WTC11 (cell line): ENCODE measurements around the gene CHRM4. TPM values are rescaled to one million over a fixed set of nuclear protein-coding genes. Genes with fewer than 3 reads are reported as not detected.

ENCODE experiments used
- EMX1 ChIP-seq: fragments of 250-450 bp; sonication (Bioruptor Pico); IDR thresholded peaks from 2 replicates; pipeline ENCODE4 v1.8.0; 2021; ENCODE audit warnings: mild to moderate bottlenecking
- ESRRA ChIP-seq: sonication (generic); formaldehyde crosslinking; IDR thresholded peaks from 2 replicates; pipeline ENCODE4 v1.8.1; 2022; ENCODE audit warnings: mild to moderate bottlenecking, missing genetic modification reagents, borderline replicate concordance
- JAZF1 ChIP-seq: fragments of 250-450 bp; sonication (Bioruptor Pico); IDR thresholded peaks from 2 replicates; pipeline ENCODE4 v1.9.0; 2021; ENCODE audit warnings: moderate library complexity, mild to moderate bottlenecking, inconsistent platforms
- NFE2L1 ChIP-seq: sonication (generic); formaldehyde crosslinking; IDR thresholded peaks from 2 replicates; pipeline ENCODE4 v1.8.1; 2023; ENCODE audit warnings: missing genetic modification reagents
- NR2C2 ChIP-seq: sonication (generic); formaldehyde crosslinking; IDR thresholded peaks from 2 replicates; pipeline ENCODE4 v1.8.0; 2022; ENCODE audit warnings: mild to moderate bottlenecking, missing genetic modification reagents
- RELA ChIP-seq: sonication (generic); formaldehyde crosslinking; IDR thresholded peaks from 2 replicates; pipeline ENCODE4 v1.8.1; 2022; ENCODE audit warnings: missing genetic modification reagents, mild to moderate bottlenecking, borderline replicate concordance
- SMAD3 ChIP-seq: sonication (generic); formaldehyde crosslinking; IDR thresholded peaks from 2 replicates; pipeline ENCODE4 v1.8.0; 2022; ENCODE audit warnings: missing genetic modification reagents, mild to moderate bottlenecking, borderline replicate concordance
- TCF7 ChIP-seq: sonication (generic); formaldehyde crosslinking; IDR thresholded peaks from 2 replicates; pipeline ENCODE4 v1.8.0; 2022; ENCODE audit warnings: mild to moderate bottlenecking, low read depth, missing genetic modification reagents, moderate library complexity
- ZNF219 ChIP-seq: sonication (generic); formaldehyde crosslinking; IDR thresholded peaks from 2 replicates; pipeline ENCODE4 v1.8.0; 2023; ENCODE audit warnings: missing genetic modification reagents, mild to moderate bottlenecking, borderline replicate concordance
- ZNF263 ChIP-seq: sonication (generic); formaldehyde crosslinking; IDR thresholded peaks from 2 replicates; pipeline ENCODE4 v1.8.1; 2022; ENCODE audit warnings: low read depth, mild to moderate bottlenecking, moderate library complexity, missing genetic modification reagents
- total RNA-seq: library from RNA; stranded (reverse); gene quantifications from 3 replicates; pipeline ENCODE4 v1.2.3, GENCODE V29; 2021
- TF ChIP-seq, protein P1 (sequence below): sonication (generic); formaldehyde crosslinking; IDR thresholded peaks from 2 replicates; pipeline ENCODE4 v1.8.1; 2023; ENCODE audit warnings: mild to moderate bottlenecking, missing genetic modification reagents, borderline replicate concordance
- TF ChIP-seq, protein P2 (sequence below): sonication (generic); formaldehyde crosslinking; conservative IDR thresholded peaks from 2 replicates; pipeline ENCODE4 v1.8.1; 2023; ENCODE audit warnings: mild to moderate bottlenecking, low read depth, missing genetic modification reagents, moderate library complexity
- TF ChIP-seq, protein P3 (sequence below): sonication (generic); formaldehyde crosslinking; conservative IDR thresholded peaks from 2 replicates; pipeline ENCODE4 v1.8.1; 2022; ENCODE audit warnings: mild to moderate bottlenecking, missing genetic modification reagents
- TF ChIP-seq, protein P4 (sequence below): fragments of 250-450 bp; sonication (Bioruptor Pico); IDR thresholded peaks from 2 replicates; pipeline ENCODE4 v1.9.0; 2021; ENCODE audit warnings: mild to moderate bottlenecking
- TF ChIP-seq, protein P5 (sequence below): sonication (generic); formaldehyde crosslinking; IDR thresholded peaks from 2 replicates; pipeline ENCODE4 v1.8.0; 2022; ENCODE audit warnings: mild to moderate bottlenecking, missing genetic modification reagents
- TF ChIP-seq, protein P6 (sequence below): sonication (generic); formaldehyde crosslinking; IDR thresholded peaks from 2 replicates; pipeline ENCODE4 v1.8.1; 2023; ENCODE audit warnings: mild to moderate bottlenecking, moderate library complexity, missing genetic modification reagents
- TF ChIP-seq, protein P7 (sequence below): sonication (generic); formaldehyde crosslinking; IDR thresholded peaks from 2 replicates; pipeline ENCODE4 v1.8.1; 2023; ENCODE audit warnings: mild to moderate bottlenecking, missing genetic modification reagents

The CHRM4 gene
- total RNA-seq, 1 experiment from 2014 or later = 0.85 TPM

DNA sequence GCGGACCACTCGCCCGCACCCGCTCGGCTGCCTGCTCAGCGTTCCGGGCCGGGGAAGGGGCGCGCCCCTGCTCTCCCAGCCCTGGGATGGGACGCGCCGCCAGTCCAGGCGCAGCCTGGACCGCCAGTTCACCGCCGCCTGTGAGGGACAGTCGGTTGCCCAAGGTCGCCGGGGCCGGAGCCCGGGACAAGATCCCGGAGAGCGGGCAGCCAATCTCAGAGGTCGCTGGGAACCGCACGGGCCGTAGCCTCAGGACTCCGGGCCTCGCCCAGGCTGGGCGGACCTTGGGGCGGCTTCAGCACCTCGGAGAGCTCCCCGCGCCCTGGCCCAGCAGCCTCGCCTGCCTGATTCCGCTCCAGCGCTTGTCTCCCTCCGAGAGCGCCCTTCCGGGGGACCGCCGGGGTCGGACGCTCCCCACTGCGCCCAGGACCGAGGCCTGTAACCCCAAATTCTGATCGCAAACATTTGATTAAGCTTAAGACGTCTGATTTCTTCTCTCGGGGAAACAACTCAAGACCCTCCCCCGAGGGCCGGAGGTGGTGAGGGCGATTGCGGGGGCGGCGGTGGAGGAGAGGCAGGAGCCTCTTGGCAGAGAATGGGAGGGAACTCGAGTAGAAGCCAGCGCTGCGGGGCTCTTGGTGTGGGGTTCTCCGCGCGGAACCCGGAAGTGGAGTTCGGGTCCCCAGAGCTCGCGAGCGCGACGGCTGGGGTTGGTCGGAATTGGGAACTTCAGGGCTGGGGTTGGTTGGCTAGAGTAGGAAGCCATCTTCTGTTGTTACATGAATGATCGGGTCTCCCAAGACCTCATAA is 1.1 kb upstream of the CHRM4 start (continued):
- TF ChIP-seq, protein P1, sequence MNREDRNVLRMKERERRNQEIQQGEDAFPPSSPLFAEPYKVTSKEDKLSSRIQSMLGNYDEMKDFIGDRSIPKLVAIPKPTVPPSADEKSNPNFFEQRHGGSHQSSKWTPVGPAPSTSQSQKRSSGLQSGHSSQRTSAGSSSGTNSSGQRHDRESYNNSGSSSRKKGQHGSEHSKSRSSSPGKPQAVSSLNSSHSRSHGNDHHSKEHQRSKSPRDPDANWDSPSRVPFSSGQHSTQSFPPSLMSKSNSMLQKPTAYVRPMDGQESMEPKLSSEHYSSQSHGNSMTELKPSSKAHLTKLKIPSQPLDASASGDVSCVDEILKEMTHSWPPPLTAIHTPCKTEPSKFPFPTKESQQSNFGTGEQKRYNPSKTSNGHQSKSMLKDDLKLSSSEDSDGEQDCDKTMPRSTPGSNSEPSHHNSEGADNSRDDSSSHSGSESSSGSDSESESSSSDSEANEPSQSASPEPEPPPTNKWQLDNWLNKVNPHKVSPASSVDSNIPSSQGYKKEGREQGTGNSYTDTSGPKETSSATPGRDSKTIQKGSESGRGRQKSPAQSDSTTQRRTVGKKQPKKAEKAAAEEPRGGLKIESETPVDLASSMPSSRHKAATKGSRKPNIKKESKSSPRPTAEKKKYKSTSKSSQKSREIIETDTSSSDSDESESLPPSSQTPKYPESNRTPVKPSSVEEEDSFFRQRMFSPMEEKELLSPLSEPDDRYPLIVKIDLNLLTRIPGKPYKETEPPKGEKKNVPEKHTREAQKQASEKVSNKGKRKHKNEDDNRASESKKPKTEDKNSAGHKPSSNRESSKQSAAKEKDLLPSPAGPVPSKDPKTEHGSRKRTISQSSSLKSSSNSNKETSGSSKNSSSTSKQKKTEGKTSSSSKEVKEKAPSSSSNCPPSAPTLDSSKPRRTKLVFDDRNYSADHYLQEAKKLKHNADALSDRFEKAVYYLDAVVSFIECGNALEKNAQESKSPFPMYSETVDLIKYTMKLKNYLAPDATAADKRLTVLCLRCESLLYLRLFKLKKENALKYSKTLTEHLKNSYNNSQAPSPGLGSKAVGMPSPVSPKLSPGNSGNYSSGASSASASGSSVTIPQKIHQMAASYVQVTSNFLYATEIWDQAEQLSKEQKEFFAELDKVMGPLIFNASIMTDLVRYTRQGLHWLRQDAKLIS (CRISPR knock-in tag) = peak; percentile 69; the same call in 1 of the 2 replicates
- TF ChIP-seq, protein P2, sequence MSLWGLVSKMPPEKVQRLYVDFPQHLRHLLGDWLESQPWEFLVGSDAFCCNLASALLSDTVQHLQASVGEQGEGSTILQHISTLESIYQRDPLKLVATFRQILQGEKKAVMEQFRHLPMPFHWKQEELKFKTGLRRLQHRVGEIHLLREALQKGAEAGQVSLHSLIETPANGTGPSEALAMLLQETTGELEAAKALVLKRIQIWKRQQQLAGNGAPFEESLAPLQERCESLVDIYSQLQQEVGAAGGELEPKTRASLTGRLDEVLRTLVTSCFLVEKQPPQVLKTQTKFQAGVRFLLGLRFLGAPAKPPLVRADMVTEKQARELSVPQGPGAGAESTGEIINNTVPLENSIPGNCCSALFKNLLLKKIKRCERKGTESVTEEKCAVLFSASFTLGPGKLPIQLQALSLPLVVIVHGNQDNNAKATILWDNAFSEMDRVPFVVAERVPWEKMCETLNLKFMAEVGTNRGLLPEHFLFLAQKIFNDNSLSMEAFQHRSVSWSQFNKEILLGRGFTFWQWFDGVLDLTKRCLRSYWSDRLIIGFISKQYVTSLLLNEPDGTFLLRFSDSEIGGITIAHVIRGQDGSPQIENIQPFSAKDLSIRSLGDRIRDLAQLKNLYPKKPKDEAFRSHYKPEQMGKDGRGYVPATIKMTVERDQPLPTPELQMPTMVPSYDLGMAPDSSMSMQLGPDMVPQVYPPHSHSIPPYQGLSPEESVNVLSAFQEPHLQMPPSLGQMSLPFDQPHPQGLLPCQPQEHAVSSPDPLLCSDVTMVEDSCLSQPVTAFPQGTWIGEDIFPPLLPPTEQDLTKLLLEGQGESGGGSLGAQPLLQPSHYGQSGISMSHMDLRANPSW (CRISPR knock-in tag) = no peak
- TF ChIP-seq RELA (CRISPR knock-in tag) (peak; percentile 96), EMX1 (no peak), JAZF1 (CRISPR knock-in tag) (no peak), SMAD3 (CRISPR knock-in tag) (peak; percentile 97), TCF7 (CRISPR knock-in tag) (peak; percentile 97), NR2C2 (CRISPR knock-in tag) (peak; percentile 69), ZNF263 (CRISPR knock-in tag) (no peak; the same call in 1 of the 2 replicates), ZNF219 (peak; percentile 96; the same call in 1 of the 2 replicates), ESRRA (CRISPR knock-in tag) (peak; percentile 91; the same call in 1 of the 2 replicates), NFE2L1 (CRISPR knock-in tag) (peak; percentile 95)
- TF ChIP-seq, protein P3, sequence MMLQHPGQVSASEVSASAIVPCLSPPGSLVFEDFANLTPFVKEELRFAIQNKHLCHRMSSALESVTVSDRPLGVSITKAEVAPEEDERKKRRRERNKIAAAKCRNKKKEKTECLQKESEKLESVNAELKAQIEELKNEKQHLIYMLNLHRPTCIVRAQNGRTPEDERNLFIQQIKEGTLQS (CRISPR knock-in tag) = 0 out of 2 replicates have a peak, but pooled peaks have one; percentile 27
- TF ChIP-seq, protein P4, sequence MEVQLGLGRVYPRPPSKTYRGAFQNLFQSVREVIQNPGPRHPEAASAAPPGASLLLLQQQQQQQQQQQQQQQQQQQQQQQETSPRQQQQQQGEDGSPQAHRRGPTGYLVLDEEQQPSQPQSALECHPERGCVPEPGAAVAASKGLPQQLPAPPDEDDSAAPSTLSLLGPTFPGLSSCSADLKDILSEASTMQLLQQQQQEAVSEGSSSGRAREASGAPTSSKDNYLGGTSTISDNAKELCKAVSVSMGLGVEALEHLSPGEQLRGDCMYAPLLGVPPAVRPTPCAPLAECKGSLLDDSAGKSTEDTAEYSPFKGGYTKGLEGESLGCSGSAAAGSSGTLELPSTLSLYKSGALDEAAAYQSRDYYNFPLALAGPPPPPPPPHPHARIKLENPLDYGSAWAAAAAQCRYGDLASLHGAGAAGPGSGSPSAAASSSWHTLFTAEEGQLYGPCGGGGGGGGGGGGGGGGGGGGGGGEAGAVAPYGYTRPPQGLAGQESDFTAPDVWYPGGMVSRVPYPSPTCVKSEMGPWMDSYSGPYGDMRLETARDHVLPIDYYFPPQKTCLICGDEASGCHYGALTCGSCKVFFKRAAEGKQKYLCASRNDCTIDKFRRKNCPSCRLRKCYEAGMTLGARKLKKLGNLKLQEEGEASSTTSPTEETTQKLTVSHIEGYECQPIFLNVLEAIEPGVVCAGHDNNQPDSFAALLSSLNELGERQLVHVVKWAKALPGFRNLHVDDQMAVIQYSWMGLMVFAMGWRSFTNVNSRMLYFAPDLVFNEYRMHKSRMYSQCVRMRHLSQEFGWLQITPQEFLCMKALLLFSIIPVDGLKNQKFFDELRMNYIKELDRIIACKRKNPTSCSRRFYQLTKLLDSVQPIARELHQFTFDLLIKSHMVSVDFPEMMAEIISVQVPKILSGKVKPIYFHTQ (CRISPR knock-in tag) = no peak
- TF ChIP-seq, protein P5, sequence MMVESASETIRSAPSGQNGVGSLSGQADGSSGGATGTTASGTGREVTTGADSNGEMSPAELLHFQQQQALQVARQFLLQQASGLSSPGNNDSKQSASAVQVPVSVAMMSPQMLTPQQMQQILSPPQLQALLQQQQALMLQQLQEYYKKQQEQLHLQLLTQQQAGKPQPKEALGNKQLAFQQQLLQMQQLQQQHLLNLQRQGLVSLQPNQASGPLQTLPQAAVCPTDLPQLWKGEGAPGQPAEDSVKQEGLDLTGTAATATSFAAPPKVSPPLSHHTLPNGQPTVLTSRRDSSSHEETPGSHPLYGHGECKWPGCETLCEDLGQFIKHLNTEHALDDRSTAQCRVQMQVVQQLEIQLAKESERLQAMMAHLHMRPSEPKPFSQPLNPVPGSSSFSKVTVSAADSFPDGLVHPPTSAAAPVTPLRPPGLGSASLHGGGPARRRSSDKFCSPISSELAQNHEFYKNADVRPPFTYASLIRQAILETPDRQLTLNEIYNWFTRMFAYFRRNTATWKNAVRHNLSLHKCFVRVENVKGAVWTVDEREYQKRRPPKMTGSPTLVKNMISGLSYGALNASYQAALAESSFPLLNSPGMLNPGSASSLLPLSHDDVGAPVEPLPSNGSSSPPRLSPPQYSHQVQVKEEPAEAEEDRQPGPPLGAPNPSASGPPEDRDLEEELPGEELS (CRISPR knock-in tag) = peak; percentile 98
- TF ChIP-seq, protein P6, sequence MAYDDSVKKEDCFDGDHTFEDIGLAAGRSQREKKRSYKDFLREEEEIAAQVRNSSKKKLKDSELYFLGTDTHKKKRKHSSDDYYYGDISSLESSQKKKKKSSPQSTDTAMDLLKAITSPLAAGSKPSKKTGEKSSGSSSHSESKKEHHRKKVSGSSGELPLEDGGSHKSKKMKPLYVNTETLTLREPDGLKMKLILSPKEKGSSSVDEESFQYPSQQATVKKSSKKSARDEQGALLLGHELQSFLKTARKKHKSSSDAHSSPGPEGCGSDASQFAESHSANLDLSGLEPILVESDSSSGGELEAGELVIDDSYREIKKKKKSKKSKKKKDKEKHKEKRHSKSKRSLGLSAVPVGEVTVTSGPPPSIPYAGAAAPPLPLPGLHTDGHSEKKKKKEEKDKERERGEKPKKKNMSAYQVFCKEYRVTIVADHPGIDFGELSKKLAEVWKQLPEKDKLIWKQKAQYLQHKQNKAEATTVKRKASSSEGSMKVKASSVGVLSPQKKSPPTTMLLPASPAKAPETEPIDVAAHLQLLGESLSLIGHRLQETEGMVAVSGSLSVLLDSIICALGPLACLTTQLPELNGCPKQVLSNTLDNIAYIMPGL (CRISPR knock-in tag) = no peak; the same call in 1 of the 2 replicates
- TF ChIP-seq, protein P7, sequence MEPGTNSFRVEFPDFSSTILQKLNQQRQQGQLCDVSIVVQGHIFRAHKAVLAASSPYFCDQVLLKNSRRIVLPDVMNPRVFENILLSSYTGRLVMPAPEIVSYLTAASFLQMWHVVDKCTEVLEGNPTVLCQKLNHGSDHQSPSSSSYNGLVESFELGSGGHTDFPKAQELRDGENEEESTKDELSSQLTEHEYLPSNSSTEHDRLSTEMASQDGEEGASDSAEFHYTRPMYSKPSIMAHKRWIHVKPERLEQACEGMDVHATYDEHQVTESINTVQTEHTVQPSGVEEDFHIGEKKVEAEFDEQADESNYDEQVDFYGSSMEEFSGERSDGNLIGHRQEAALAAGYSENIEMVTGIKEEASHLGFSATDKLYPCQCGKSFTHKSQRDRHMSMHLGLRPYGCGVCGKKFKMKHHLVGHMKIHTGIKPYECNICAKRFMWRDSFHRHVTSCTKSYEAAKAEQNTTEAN (CRISPR knock-in tag) = peak; percentile 98
